ENCODE data around the gene DEPDC5.

DEPDC5 gene

GRCh38 chr22:31901388-31902137 is 147.7 kb downstream of the DEPDC5 start:
- Mint-ChIP-seq H3K4me3 (no peak overlapping the region), H3K36me3 (peaks cover 5% of the 10 kb centered on the region), H3K27ac (no peak overlapping the region), H3K27me3 (no peaks in the 10 kb centered on the region), H3K9me3 (no peaks in the 10 kb centered on the region), H3K4me1 (no peaks in the 10 kb centered on the region)

DNA sequence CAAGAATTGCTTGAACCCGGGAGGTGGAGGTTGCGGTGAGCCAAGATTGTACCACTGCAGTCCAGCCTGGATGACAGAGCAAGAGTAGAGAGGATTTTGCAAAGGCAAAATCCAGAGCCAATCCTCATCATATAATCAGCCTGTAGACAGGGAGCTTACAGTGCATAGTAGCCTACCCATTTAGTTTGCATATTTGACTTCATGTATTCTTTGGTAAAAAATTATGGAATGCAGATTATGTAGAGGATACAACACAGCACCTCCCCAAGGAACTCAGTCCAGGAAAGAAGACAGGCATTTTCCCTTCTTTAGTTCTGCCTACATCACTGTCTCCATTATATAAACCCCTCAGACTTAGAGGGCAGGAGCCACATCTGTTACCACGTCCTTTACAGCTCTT is 150.8 kb downstream of the DEPDC5 start:
- H3K36me3 Mint-ChIP-seq = peaks cover 2% of the 10 kb centered on the region
- no peaks in the 10 kb centered on the region for H3K27me3 Mint-ChIP-seq

GRCh38 chr22:31905356-31905755 is 151.5 kb downstream of the DEPDC5 start:
- H3K27ac Mint-ChIP-seq = no peak overlapping the region
- H3K4me1 Mint-ChIP-seq = no peaks in the 10 kb centered on the region
- no peaks in the 10 kb centered on the region for H3K9me3 Mint-ChIP-seq
- H3K36me3 Mint-ChIP-seq = peaks cover 3% of the 10 kb centered on the region
- H3K27me3 Mint-ChIP-seq = no peaks in the 10 kb centered on the region
- H3K4me3 Mint-ChIP-seq = no peak overlapping the region

More for the DNA sequence above, 150.8 kb downstream of the DEPDC5 start:
- Mint-ChIP-seq H3K4me1 (no peaks in the 10 kb centered on the region), H3K9me3 (no peaks in the 10 kb centered on the region), H3K27ac (no peak overlapping the region), H3K4me3 (no peak overlapping the region)

DNA sequence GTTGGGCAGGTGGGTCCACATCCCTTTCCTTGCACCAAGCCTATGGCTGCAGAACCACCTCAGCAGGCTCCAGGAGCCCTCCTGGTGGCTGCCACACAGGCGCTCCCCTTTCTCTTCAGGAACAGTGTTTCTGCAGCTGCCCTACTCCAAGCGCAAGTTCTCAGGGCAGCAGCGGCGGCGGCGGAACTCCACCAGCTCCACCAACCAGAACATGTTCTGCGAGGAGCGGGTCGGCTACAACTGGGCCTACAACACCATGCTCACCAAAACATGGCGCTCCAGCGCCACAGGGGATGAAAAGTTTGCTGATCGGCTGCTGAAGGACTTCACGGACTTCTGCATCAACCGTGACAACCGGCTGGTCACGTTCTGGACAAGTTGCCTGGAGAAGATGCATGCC is 152.3 kb downstream of the DEPDC5 start:
- Mint-ChIP-seq H3K27ac (no peak overlapping the region), H3K4me3 (no peak overlapping the region), H3K36me3 (peaks cover 5% of the 10 kb centered on the region), H3K9me3 (no peaks in the 10 kb centered on the region), H3K27me3 (no peaks in the 10 kb centered on the region), H3K4me1 (no peaks in the 10 kb centered on the region)

GRCh38 chr22:31906569-31906968 is 152.8 kb downstream of the DEPDC5 start:
- Mint-ChIP-seq H3K4me3 (no peak overlapping the region), H3K27me3 (no peaks in the 10 kb centered on the region), H3K27ac (no peak overlapping the region), H3K9me3 (no peaks in the 10 kb centered on the region), H3K36me3 (peaks cover 5% of the 10 kb centered on the region), H3K4me1 (no peaks in the 10 kb centered on the region)

DNA sequence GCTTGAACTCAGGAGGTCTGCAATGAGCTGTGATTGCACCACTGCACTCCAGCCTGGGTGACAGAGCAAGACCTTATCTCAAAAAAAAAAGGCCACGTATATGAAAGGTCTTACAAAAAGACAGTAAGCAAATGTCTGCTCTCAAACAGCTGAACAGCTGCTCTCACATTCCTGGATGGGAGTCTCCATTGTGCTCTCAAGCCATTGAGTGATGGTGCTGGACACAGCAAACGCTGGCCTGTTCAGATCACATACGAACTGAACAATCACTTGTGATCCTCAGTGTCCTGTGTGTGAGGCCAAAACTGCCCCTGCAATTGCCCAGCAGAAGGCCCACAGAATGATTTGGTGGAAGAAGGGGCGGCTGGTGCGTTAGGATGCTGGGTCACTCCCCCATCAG is 156.2 kb downstream of the DEPDC5 start:
- Mint-ChIP-seq H3K4me1 (no peaks in the 10 kb centered on the region), H3K4me3 (no peak overlapping the region), H3K27ac (no peak overlapping the region), H3K9me3 (no peaks in the 10 kb centered on the region), H3K36me3 (peaks cover 5% of the 10 kb centered on the region), H3K27me3 (no peaks in the 10 kb centered on the region)

GRCh38 chr22:31911565-31912406 is 158.0 kb downstream of the DEPDC5 start:
- H3K4me3 Mint-ChIP-seq = no peak overlapping the region
- no peaks in the 10 kb centered on the region for H3K9me3 Mint-ChIP-seq
- peaks cover 5% of the 10 kb centered on the region for H3K36me3 Mint-ChIP-seq
- H3K27ac Mint-ChIP-seq = no peak overlapping the region
- no peaks in the 10 kb centered on the region for H3K4me1 Mint-ChIP-seq
- H3K27me3 Mint-ChIP-seq = no peaks in the 10 kb centered on the region

DNA sequence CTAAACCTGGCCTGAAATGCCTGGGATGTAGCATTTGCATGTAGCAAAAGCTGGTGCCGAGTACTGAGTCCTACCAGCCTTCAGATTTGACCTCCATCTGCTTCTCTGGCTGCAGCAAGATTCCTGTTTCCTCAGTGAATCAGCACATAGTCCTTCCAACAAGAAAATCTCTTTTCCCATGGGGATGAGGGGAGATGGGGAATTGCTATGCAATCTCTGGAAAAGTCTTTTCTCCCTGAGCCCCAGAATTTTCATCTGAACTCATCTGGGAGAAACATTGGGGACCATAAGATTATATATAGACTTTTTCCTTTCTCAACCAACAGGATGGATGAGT is 158.6 kb downstream of the DEPDC5 start:
- H3K4me1 Mint-ChIP-seq = no peaks in the 10 kb centered on the region
- no peaks in the 10 kb centered on the region for H3K9me3 Mint-ChIP-seq
- H3K36me3 Mint-ChIP-seq = peaks cover 5% of the 10 kb centered on the region
- H3K27ac Mint-ChIP-seq = no peak overlapping the region
- no peaks in the 10 kb centered on the region for H3K27me3 Mint-ChIP-seq
- no peak overlapping the region for H3K4me3 Mint-ChIP-seq

- Mint-ChIP-seq H3K36me3 (no peaks in the 10 kb centered on the region), H3K4me1 (no peaks in the 10 kb centered on the region), H3K27ac (no peak overlapping the region)
Measured at GRCh38 chr22:31915586-31915985, 161.8 kb downstream of the DEPDC5 start.

GRCh38 chr22:31917227-31917921 is 163.6 kb downstream of the DEPDC5 start:
- Mint-ChIP-seq H3K4me1 (no peaks in the 10 kb centered on the region), H3K27me3 (no peaks in the 10 kb centered on the region), H3K4me3 (no peak overlapping the region), H3K36me3 (no peaks in the 10 kb centered on the region), H3K27ac (no peak overlapping the region), H3K9me3 (no peaks in the 10 kb centered on the region)

More at GRCh38 chr22:31915586-31915985, 161.8 kb downstream of the DEPDC5 start:
- Mint-ChIP-seq H3K27me3 (no peaks in the 10 kb centered on the region), H3K4me3 (no peak overlapping the region), H3K9me3 (no peaks in the 10 kb centered on the region)

DNA sequence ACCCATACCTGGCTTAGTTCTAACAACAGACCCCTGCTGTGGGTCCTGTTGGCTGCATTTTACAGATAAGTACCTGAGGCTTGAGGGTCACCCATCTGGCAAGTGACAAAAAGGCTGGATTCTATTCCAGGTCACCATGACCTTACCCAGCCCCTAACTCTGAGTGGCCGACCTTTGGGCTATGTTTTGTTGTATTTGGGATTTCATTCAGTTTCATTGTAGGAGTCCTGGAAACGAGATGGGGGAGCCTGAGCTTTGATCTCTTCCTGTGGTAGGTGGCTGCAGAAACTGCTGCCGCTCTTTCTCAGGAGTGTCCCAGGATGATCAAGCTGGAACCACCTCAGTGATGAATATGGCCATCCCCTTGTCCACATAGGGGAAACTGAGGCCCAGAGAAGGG is 165.9 kb downstream of the DEPDC5 start:
- Mint-ChIP-seq H3K27ac (no peak overlapping the region), H3K4me3 (no peak overlapping the region), H3K27me3 (no peaks in the 10 kb centered on the region), H3K9me3 (no peaks in the 10 kb centered on the region), H3K36me3 (no peaks in the 10 kb centered on the region), H3K4me1 (no peaks in the 10 kb centered on the region)

GRCh38 chr22:31920306-31920705 is 166.5 kb downstream of the DEPDC5 start:
- H3K27ac Mint-ChIP-seq = no peak overlapping the region
- H3K4me3 Mint-ChIP-seq = no peak overlapping the region
- no peaks in the 10 kb centered on the region for H3K36me3 Mint-ChIP-seq
- no peaks in the 10 kb centered on the region for H3K4me1 Mint-ChIP-seq
- H3K9me3 Mint-ChIP-seq = no peaks in the 10 kb centered on the region
- H3K27me3 Mint-ChIP-seq = peaks cover 2% of the 10 kb centered on the region

DNA sequence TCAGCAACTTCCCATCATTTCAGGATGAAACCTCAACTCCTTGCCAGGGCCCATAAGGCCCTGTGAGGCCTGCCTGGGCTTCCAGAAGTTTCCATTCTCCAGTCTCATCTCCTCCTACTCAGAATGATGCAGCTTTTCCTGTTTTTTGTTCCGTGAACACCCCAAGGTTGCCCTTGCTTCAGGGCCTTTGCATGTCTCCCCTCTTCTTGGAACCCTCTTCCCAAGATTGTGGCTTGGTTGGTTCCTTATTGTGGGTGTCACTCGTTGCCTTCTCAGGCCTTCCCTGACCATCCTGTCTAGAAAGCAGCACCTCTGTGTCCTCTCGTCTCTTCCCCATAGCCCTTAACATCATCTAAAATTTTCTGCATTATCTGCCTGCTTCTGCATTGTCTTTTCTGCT is 167.3 kb downstream of the DEPDC5 start:
- Mint-ChIP-seq H3K27ac (no peak overlapping the region), H3K9me3 (no peaks in the 10 kb centered on the region), H3K4me3 (no peak overlapping the region), H3K4me1 (no peaks in the 10 kb centered on the region), H3K27me3 (peaks cover 5% of the 10 kb centered on the region), H3K36me3 (no peaks in the 10 kb centered on the region)

GRCh38 chr22:31922534-31922933 is 168.7 kb downstream of the DEPDC5 start:
- no peak overlapping the region for H3K4me3 Mint-ChIP-seq
- H3K4me1 Mint-ChIP-seq = no peaks in the 10 kb centered on the region
- no peak overlapping the region for H3K27ac Mint-ChIP-seq
- no peaks in the 10 kb centered on the region for H3K36me3 Mint-ChIP-seq
- H3K27me3 Mint-ChIP-seq = peaks cover 5% of the 10 kb centered on the region
- H3K9me3 Mint-ChIP-seq = no peaks in the 10 kb centered on the region

DNA sequence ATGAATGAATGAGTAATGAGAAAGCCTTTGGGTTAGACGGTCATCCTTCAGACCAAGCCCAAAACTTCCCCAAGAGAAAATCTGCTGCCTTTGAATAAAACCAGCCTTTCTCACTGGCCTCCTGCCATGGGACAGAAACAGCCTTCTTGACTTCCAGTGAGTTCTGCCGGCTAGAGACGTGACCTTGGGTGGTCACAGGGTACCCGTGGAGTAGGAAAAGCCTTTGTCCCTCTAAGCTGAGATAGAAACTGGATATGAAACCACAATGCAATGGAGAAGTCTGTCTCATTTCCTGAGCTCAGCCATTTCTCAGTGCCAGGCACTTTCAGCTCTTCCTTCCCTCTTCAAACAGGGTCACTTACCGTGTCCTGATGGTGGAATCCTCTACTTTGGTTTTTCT is 169.3 kb downstream of the DEPDC5 start:
- Mint-ChIP-seq H3K36me3 (no peaks in the 10 kb centered on the region), H3K27ac (no peak overlapping the region), H3K27me3 (peaks cover 7% of the 10 kb centered on the region), H3K4me3 (no peak overlapping the region), H3K4me1 (no peaks in the 10 kb centered on the region), H3K9me3 (no peaks in the 10 kb centered on the region)

GRCh38 chr22:31923747-31924146 is 169.9 kb downstream of the DEPDC5 start:
- H3K27me3 Mint-ChIP-seq = peaks cover 7% of the 10 kb centered on the region
- no peak overlapping the region for H3K27ac Mint-ChIP-seq
- no peaks in the 10 kb centered on the region for H3K36me3 Mint-ChIP-seq
- H3K4me3 Mint-ChIP-seq = no peak overlapping the region
- no peaks in the 10 kb centered on the region for H3K4me1 Mint-ChIP-seq
- H3K9me3 Mint-ChIP-seq = no peaks in the 10 kb centered on the region

Measured in activated naive CD4-positive, alpha-beta T cell treated with anti-CD3 and anti-CD28 coated beads, Interleukin-2, amount 50 U/mL, for 24 hours (primary cell).